Heart left ventricle (tissue), 16 donors: Measurements from ENCODE around the gene ANKRD61. TPM values are rescaled to one million over a fixed set of nuclear protein-coding genes. Genes with fewer than 3 reads are reported as not detected.

Experiments used
- ATAC-seq, 4 donors: fragments of 200-7000 bp; cut with Tn5 transposase; one replicate each; pipeline ENCODE4 v1.9.1; 2020 to 2022; ENCODE audit warnings: moderate library complexity in 4 of 4, mild to moderate bottlenecking in 3 of 4, moderate number of reproducible peaks in 1 of 4
- DNase-seq, 5 donors: peaks; one replicate each; pipeline ENCODE4 v3.0.0-alpha.2; 2020
- H3K27ac ChIP-seq, 12 donors: fragments of 200-600 bp; sonication (generic) in 4 of 12; one replicate each; pipeline versions ENCODE4 v1.5.0 to v1.8.0; 2016 to 2022; ENCODE audit warnings: mild to moderate bottlenecking in 2 of 12
- H3K27me3 ChIP-seq, 9 donors: fragments of 200-600 bp; sonication (generic) in 2 of 9; one replicate each; pipeline versions ENCODE4 v1.5.1 to v1.8.0; 2016 to 2022; ENCODE audit warnings: mild to moderate bottlenecking in 3 of 9
- H3K36me3 ChIP-seq, 9 donors: fragments of 200-600 bp; sonication (generic) in 2 of 9; one replicate each; pipeline versions ENCODE4 v1.5.0 to v1.8.0; 2018 to 2022; ENCODE audit warnings: mild to moderate bottlenecking in 2 of 9
- H3K4me1 ChIP-seq, 12 donors: fragments of 200-600 bp; sonication (generic) in 4 of 12; one replicate each; pipeline versions ENCODE4 v1.5.0 to v1.8.0; 2016 to 2022; ENCODE audit warnings: mild to moderate bottlenecking in 3 of 12
- H3K4me3 ChIP-seq, 12 donors: fragments of 200-600 bp; sonication (generic) in 4 of 12; one replicate each; pipeline versions ENCODE4 v1.5.0 to v1.8.0; 2017 to 2022; ENCODE audit warnings: mild to moderate bottlenecking in 9 of 12, moderate library complexity in 4 of 12
- H3K9me3 ChIP-seq, 12 donors: fragments of 200-600 bp; sonication (generic) in 4 of 12; one replicate each; pipeline versions ENCODE4 v1.5.0 to v1.8.0; 2016 to 2022; ENCODE audit warnings: mild to moderate bottlenecking in 1 of 12
- CTCF ChIP-seq, 12 donors: fragments of 200-600 bp; sonication (generic) in 4 of 12; IDR thresholded peaks; one replicate each; pipeline versions ENCODE4 v1.5.0 to v1.8.0; 2018 to 2022; ENCODE audit warnings: antibody characterized with exemption in 12 of 12, mild to moderate bottlenecking in 5 of 12
- POLR2A ChIP-seq, 2 donors: fragments of 450-650 bp; IDR thresholded peaks; one replicate each; pipeline ENCODE4 v1.6.1; 2017; ENCODE audit warnings: antibody characterized with exemption in 2 of 2, mild to moderate bottlenecking in 2 of 2, moderate library complexity in 2 of 2
- WGBS, 4 donors: extraction: QIAGEN DNeasy Blood & Tissue Kit in 2 of 4; methylation state at CpG; one replicate each; pipeline versions ENCODE4 v1.1.5 to v1.1.7; 2013 to 2018; 5-methylcytosine and 5-hydroxymethylcytosine counted together
- intact Hi-C, 10 donors: fragments of 100-400 bp; cut with DNase I; formaldehyde crosslinking; loops; one replicate each; pipeline versions ENCODE4 v1.11.1 to v1.14.2; 2022
- polyA plus RNA-seq, 2 donors: library from polyadenylated mRNA; stranded (reverse); fragments of 200-250 nt; gene quantifications; one replicate each; pipeline ENCODE4 v1.2.3, GENCODE V29; 2013
- total RNA-seq, 9 donors: library from RNA; depleted of rRNA in 2 of 9; stranded (reverse); fragments of >200 nt in 2 of 9; fragmentation: NEBNext Ultra II Directional in 3 of 9; extraction: Animal tissue kit (Norgen Biotek cat#: 25700) in 3 of 9; gene quantifications; one replicate each; pipeline versions ENCODE4 v1.1.0 to v1.2.4, GENCODE V29; 2016 to 2023
- donor health status: ischemic (EF 13 %, LVEDD 7.1; RV severe dilation, severe dysfunction).
- donor health status: healthy with polysubstance abuse.
- donor health status: DM: no; HTN: yes; CAD: no.
- donor health status: DM: no; HTN: no; CAD: no.
- donor health status: ischemic (EF 25% LVEDD 6.9; RV normal size, moderate dysfunction).
- donor health status: ischemic (EF 25% LVEDD 5.7; RV mildly dilated, moderate dysfunction).
- donor health status: healthy.
- donor health status: DM: yes; HTN: yes; CAD: no.
- donor health status: ischemic (EF 35%, LVEDD 5.7; RV mildly dilated, moderate dysfunction).
- donor health status: nonischemic (EF 11% LVEDD 7.7; RV severe dilation, severe dysfunction).
- donor health status: DM: yes; HTN: yes; CAD: no.
- donor health status: PGD.
- donor health status: ischemic (EF 29% LVEDD 5.4; RV normal size, mild dysfunction).
- donor health status: nonischemic (EF 23%, LVEDD 6.1; RV moderate dilation, normal function).

The ANKRD61 gene
- total and polyA plus RNA-seq, 11 donors = 0.19 to 0.28 (median 0.25) TPM; not detected in 8

GRCh38 chr7:6023974-6024435, 7.2 kb upstream of the ANKRD61 start:
- ATAC-seq (no peak), DNase-seq (no peak)
- Histone ChIP-seq H3K27me3 (no peaks in the 10 kb centered on the region), H3K27ac (no peak overlapping the region), H3K36me3 (peaks cover 0 to 100% (median 92%) of the 10 kb centered on the region in 9 donors), H3K9me3 (no peaks in the 10 kb centered on the region), H3K4me1 (peaks cover 0 to 37% (median 9%) of the 10 kb centered on the region in 12 donors), H3K4me3 (no peak overlapping the region)
- no peak for TF ChIP-seq POLR2A (IDR thresholded peaks at IDR 0.05)
- no peak for TF ChIP-seq CTCF (IDR thresholded peaks at IDR 0.05)
- intact Hi-C loops = no loop called here
- 83 to 90% (median 87%) methylated on average over 7 of the region's 7 CpGs for WGBS, 4 donors

- TF ChIP-seq POLR2A (IDR thresholded peaks at IDR 0.05) (no peak), CTCF (IDR thresholded peaks at IDR 0.05) (peak in 5 of 12 donors; percentile 23 to 46 (median 38))
- 65 to 79% (median 70%) methylated on average over 22 of the region's 22 CpGs for WGBS, 4 donors
- H3K4me1 ChIP-seq = peaks cover 0 to 37% (median 9%) of the 10 kb centered on the region in 12 donors
- H3K4me3 ChIP-seq = peak overlapping the region in 9 of 12 donors; percentile 16 to 58 (median 38)
- H3K27ac ChIP-seq = peak overlapping the region; percentile 14 to 93 (median 66)
- H3K27me3 ChIP-seq = no peaks in the 10 kb centered on the region
- H3K9me3 ChIP-seq = no peaks in the 10 kb centered on the region
- peaks cover 0 to 100% (median 87%) of the 10 kb centered on the region in 9 donors for H3K36me3 ChIP-seq
- peak; percentile 73 to 84 (median 83) for DNase-seq
- intact Hi-C loops = no loop called here
- ATAC-seq = peak; percentile 86 to 96 (median 92)
Measured at GRCh38 chr7:6026011-6026819, 5.0 kb upstream of the ANKRD61 start.

- peaks cover 0 to 99% (median 85%) of the 10 kb centered on the region in 9 donors for H3K36me3 ChIP-seq
- ATAC-seq (peak in 3 of 4 donors; percentile 45 to 56 (median 51)), DNase-seq (no peak)
- H3K9me3 ChIP-seq = no peaks in the 10 kb centered on the region
- peak overlapping the region in 11 of 12 donors; percentile 29 to 93 (median 66) for H3K27ac ChIP-seq
- peak overlapping the region in 9 of 12 donors; percentile 16 to 58 (median 38) for H3K4me3 ChIP-seq
- no peaks in the 10 kb centered on the region for H3K27me3 ChIP-seq
- intact Hi-C loops = no loop called here
- H3K4me1 ChIP-seq = peaks cover 0 to 37% (median 9%) of the 10 kb centered on the region in 12 donors
- WGBS, 4 donors = 72 to 81% (median 78%) methylated on average over 12 of the region's 12 CpGs
- TF ChIP-seq CTCF (IDR thresholded peaks at IDR 0.05) (peak in 2 of 12 donors; percentile 2 to 5), POLR2A (IDR thresholded peaks at IDR 0.05) (no peak)
Measured at GRCh38 chr7:6026820-6027311, 4.3 kb upstream of the ANKRD61 start.

GRCh38 chr7:6027806-6028365, 3.3 kb upstream of the ANKRD61 start:
- no peak for DNase-seq
- no peak overlapping the region for H3K4me3 ChIP-seq
- TF ChIP-seq POLR2A (IDR thresholded peaks at IDR 0.05) (no peak), CTCF (IDR thresholded peaks at IDR 0.05) (no peak)
- H3K4me1 ChIP-seq = peaks cover 0 to 37% (median 9%) of the 10 kb centered on the region in 12 donors
- no peaks in the 10 kb centered on the region for H3K27me3 ChIP-seq
- H3K9me3 ChIP-seq = no peaks in the 10 kb centered on the region
- intact Hi-C loops = no loop called here
- peaks cover 0 to 94% (median 82%) of the 10 kb centered on the region in 9 donors for H3K36me3 ChIP-seq
- peak overlapping the region in 1 of 12 donors; percentile 93 for H3K27ac ChIP-seq
- no peak for ATAC-seq
- 92 to 100% (median 93%) methylated on average over 1 of the region's 1 CpG for WGBS, 4 donors
